DMS53 treated with DMSO at 0.1 percent for 48 hours (cell line): ENCODE data around the gene TRAF3IP1.
"Not testable (repeated sequence)": the region's sequence is repeated elsewhere in the genome, so short reads cannot be mapped to it uniquely, and the experiment has no call there.

Experiments
- DNase-seq: peaks from one replicate; lab custom pipeline; 2025; ENCODE audit not compliant: unreplicated experiment; lab: John Stamatoyannopoulos, UW

The TRAF3IP1 gene

DNA sequence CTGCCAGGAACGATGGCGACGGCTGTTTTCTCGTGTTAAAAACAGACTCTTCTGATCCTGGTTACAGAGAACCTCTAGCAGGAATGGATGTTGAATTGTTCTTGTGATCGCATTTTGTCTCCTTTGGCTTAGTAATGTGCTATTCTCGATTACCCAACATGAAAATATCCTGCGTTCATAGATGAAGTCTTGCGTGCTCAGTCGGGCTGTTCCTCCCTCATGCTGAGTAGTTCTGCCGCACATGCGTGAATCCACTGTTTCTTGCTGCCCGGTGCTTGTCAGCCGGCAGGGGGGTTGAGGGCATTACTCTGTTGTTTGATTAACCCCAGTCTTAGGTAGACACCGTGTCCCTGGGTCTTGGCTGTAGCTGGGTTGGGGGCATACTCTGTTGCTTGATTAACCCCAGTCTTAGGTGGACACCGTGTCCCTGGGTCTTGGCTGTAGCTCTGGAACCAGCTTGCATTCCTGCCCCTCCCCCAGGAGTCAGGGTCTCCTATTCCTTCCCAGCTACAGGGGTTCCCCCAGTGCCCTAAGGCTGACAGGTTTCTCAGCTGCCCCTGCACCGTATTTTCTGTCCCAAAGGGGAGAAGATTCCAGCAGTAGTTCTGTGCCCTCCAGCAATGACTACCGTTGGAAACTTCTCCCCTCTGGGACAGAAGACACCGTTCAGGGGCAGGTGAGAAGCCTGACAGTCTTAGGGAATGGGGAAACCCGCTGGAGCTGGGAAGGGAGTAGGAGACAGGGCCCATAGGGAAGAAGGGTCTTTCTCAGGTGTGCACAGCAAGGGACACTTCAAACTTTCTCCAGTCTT is 84.3 kb downstream of the TRAF3IP1 start:
- DNase-seq: peak; percentile 83

DNA sequence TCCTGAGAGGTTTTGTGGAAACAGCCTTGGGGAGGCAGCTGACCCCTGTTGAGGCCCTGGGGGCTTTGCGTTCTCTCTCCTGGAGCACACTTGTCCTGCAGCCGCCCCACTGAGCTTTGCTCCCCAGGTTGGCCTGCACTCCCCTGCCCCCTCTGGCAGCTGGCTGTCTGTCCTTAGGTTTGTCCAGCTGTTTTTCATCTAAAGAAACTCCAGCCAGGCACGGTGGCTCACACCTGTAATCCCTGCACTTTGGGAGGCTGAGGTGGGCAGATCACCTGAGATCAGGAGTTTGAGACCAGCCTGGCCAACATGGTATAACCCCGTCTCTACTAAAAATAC is 84.9 kb downstream of the TRAF3IP1 start:
- not testable (repeated sequence) for DNase-seq

DNA sequence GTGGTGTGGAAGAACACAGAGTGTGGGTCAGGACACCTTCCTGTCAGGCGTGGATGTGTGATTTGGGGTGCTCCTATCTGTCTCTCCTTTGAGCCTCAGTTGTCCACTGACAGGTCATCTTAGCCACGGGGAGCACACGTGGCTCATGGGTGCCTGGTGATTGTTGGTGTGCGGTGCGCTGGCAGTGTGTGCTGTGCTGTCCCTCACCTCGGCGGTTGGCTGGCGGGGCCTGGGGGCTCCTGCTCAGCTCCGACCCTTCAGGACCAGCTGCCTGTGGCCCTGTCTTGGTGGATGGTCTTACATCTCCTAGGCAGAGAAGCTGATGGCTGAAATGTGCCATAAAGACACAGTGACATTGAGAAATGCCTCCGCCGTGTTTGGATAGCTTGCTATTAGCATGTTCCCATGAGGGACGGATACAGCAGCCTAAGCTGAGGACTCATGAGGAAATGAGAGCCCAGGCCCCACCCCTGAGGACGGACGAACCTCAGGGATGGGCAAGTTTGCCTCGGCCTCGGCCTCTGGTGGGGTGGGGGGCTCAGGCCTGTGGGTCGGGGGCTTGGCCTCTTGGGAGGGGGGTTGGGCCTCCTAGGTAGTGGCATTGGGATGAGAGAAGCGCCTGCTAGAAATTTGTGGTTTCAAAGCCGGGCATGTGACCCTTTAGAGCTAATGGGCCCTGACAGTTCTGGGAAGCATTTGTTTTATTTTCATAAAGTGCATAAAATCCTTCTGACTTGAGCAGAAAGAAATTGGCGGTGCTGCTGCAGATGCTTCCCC is 86.1 kb downstream of the TRAF3IP1 start:
- DNase-seq: no peak

DNA sequence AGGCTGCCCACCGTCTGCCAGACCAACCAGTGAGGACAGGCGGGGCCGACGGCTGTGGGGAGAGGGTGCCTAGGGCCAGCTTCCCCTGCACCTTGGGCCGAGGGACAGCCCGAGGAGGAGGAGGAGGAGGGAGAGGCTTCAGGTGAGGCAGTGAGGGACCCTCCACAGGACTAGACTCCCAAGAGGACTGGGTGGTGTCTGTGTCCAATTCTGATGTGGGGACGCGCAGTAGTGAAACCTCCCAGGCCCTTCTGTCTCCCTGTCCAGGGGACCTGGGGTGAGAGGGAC is 86.6 kb downstream of the TRAF3IP1 start:
- no peak for DNase-seq

DNA sequence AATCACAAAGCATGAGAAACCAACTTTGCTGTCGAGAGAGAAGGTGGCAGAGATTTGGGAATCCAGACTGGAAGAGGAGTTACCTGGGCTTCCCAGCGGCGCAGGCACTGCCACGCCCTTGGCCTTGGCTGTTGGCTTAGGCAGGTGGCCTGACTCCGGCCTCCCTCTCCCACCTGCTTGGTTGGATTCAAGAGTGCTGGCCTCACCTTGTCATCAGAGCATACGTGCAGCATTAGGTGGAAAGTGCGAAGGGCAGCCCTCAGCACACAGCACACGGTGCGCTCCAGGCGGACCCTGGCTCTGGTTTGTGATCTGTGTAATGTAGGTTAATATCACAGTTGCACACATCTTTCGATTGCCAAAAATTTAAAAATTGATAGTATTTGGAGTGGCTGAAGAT is 87.2 kb downstream of the TRAF3IP1 start:
- DNase-seq: no peak

DNA sequence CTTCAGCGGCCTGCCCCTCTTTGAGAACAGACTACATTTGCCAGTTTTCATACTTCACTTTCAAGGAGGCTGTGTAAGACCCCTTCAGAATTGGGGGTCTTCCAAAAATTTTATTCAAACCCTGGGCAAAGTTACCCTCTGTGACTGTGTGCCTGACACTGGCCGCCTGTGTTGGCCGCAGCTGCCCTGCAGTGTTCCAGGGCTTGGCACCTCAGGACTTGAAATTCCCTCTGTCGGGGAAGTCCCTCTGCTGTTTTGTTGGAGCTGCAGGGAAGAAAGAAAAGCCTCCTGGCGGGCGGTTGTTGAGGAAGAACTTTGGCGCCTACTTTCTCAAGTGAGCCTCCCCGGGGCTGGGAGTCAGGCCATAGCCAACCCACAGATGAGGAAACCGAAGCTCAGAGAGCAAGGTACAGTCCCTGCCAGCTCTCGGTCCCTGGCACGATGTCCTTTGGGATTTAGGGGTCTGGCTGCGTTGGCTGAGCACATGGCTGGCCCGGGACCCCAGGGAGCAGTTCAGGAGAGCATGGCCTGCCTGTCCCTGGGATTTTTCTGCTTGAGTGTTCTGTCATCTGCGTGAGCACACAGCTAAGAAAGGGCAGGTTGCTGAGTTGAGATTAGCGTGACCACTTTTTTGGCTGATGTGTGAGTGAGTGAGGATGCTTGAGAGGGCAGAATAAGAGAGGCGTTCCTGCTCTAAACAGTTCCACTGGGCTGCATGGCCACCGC is 88.5 kb downstream of the TRAF3IP1 start:
- no peak for DNase-seq

DNA sequence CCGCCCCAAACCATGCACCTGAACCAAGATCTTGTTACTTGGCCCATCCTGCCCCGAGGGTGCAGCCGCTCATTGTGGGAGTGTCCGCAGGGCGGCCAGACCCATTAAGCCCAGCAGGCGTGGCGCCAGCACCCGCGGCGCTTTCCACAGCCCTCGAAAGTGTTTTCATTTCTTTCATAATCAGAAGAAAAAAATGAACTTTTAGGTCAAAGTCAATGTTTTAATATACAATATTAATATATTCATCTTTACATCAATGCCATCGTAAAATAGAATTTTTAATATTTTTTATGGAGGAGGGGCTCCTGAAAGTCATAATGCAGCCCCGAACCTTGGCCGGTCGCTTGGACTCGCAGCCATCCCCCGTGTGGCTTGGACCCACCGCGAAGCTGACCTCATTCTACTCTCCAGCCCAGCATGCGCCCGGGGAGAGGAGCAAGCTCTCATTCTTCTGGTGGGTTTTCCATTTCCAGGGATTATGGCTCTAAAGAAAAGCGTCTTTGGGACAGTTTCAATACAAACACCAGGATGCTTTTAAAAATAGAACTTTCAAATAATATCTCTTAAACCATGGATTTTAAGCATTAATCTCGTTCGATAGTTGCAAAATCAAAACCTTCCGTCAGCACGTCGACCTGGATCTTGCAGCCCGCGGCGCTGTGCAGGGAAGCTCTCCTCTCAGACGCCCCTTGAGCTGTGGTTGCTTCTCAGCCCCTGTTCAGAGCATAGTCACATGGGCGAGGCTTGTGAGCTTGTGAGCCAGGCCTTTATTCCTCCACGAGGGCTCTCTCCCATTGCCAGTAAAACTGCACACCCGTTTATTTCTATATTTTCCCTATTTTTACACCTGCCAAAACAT is 89.3 kb downstream of the TRAF3IP1 start:
- DNase-seq: no peak

DNA sequence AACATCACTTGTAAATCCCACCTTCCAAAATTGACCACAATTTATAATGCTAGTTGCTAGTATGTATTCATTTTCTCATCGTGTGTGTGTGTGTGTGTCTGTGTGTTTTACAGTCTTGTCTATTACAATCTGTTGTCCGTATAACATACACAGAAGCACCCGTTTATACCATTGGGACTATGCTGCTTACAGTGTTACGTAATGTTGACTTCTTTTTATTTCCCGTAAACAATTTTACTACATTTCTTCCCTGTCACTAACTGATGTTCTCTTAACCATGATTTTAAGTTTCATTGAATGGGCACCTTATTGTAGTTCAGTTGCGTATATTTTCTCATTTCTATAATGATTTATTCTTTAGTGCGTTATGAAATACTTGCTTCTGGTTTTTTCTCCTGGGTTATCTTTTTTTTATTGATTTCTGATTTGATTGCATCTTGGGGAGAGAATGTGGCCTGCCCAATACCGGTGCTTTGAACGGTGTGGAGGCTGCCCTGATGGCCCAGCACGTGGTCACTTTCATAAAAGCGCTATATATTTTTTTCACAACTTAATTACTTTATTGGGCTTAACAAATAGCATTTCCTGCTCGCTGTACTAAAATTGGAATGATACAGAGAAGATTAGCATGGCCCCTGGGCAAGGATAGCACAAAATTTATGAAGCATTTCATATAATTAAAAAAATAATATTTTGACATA is 91.9 kb downstream of the TRAF3IP1 start:
- no peak for DNase-seq

DNA sequence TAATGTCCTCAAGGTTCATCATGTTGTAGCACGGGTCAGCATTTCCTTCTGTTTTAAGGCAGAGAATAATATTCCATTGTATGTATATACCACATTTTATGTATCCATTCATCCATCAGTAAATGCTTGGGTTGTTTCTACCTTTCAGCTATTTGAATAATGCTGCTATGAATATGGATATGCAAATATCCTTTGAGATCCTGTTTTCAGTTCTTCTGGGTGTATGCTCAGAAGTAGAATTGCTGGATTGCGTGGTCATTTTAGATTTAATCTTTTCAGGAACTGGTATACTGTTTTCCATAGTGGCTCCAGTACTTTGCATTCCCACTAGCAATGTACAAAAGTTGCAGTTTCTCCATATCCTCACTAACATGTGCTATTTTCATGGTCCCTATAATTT is 93.0 kb downstream of the TRAF3IP1 start:
- no peak for DNase-seq

DNA sequence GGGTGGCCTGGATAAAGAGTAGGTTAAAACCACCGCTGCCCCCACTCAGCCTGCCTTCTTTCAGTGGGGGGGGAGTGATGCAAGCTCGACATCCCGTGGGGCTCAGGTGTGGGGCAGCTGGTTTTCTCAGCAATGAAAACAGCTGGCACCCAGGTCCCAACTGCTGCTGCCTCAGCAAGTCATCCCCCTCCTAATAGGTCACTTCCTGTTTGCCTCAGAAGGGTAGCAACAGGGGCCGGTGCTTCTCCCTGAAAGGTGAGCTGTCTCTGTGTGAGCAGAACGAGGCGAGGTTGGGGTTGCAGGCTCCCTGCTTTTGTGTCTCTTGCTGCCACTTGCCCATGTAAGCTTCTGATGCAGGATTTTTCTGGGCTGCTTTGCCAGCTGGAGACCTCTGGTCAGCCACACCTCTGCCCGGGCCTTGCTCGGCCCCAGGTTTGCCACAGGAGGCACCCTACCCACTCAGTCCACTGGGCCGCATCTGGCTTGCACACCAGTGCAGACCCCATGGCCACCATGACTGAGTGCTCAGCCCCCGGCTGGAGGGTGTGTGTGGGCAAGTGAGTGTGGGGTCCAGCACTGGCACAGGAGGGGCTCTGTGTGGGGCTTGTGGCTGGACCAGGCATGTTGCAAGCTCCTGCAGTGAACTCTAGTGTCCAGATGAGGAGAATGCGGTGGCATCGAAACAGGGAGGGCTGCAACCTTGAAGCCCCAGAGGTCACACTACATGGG is 94.9 kb downstream of the TRAF3IP1 start:
- DNase-seq: no peak

DNA sequence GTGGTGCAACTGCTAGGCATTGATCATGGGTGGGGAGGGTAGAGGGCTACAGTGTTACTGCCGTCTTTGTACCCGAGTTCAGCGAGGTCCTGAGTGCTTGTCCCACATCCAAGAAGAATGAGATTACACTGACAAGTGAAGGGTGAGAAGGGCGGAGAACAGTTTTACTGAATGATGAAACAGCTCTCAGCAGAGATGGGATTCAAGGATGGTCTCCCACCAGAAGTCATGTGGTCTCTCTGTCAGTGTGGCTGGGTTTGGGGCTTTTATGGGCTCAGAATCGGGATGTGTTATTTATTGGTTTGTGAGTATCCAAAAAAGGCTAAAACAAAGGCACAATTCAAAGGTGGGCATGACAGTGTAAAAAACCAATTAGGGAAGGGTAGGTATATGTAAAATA is 95.6 kb downstream of the TRAF3IP1 start:
- DNase-seq: no peak

DNA sequence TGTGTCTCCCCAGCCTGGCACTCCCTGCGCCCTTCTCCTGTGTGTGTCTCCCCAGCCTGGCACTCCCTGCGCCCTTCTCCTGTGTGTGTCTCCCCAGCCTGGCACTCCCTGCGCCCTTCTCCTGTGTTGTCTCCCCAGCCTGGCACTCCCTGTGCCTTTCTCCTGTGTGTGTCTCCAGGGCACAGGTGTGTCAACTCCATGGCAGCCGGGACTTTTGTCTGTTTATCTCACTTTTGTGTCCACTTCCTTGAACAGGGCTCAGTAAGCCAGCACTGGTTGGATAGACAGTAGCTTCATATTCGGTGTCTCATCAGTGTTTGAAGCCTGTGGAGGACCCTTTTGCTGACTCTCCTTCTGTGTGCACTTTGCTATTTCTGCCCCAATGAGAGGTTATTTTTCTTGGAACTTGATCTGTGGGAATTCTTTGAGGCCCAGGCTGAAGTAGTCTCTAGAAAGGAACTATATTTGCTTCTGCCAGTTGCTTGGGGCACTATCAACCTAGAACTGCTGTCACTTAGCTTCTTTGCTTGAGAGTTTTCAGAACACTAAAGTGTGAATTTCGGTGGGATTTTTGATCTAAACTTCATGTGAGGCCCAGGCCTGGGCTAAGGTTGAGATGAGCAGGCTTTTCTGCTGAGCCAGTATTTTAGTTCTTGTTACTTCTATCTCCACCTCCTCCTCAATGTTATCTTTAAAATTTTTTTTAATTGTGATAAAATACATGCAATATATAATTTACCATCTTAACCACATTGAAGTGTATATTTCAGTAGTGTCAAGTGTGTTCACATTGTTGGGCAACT is 98.1 kb downstream of the TRAF3IP1 start:
- no peak for DNase-seq

DNA sequence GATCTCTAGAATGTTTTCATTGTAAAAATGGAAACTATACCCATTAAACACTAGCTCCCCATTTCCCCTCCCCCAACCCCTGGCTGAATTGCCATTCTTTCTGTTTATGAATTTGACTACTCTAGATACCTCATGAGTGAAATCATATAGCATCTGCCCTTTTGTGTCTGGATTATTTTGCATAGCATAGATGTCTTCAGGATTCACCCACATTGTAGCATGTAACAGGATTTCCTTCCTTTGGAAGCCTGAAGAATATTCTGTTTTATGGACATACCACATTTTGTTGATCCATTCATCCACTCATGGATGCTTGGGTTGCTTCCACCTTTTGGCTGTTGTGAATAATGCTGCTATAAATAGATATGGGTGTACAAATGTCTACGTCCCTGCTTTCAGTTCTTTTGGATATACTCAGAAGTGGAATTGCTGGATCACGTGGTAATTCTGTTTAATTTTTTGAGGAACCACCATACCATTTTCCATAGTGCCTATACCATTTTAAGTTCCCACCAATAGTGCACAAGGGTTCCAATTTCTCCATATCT is 98.8 kb downstream of the TRAF3IP1 start:
- no peak for DNase-seq

DNA sequence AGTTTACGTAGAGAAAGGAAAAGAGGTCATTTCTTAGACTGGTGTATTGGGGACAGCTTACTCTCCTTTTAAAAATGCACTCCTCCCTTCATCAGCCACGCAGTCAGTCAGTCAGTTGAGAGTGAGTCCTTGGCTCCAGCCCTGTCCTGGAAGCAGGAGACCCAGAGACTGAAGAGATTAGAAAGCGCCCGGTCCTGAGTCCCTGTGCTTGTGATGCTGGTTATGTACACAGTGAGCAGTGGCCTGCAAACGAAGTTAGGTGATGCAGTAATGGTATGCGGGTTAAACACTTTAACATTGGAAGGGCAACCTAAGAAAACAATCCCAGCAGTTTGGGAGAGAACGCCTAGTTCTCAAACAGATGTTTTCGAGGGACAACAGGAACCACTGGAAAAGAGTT is 100.1 kb downstream of the TRAF3IP1 start:
- DNase-seq: no peak

DNA sequence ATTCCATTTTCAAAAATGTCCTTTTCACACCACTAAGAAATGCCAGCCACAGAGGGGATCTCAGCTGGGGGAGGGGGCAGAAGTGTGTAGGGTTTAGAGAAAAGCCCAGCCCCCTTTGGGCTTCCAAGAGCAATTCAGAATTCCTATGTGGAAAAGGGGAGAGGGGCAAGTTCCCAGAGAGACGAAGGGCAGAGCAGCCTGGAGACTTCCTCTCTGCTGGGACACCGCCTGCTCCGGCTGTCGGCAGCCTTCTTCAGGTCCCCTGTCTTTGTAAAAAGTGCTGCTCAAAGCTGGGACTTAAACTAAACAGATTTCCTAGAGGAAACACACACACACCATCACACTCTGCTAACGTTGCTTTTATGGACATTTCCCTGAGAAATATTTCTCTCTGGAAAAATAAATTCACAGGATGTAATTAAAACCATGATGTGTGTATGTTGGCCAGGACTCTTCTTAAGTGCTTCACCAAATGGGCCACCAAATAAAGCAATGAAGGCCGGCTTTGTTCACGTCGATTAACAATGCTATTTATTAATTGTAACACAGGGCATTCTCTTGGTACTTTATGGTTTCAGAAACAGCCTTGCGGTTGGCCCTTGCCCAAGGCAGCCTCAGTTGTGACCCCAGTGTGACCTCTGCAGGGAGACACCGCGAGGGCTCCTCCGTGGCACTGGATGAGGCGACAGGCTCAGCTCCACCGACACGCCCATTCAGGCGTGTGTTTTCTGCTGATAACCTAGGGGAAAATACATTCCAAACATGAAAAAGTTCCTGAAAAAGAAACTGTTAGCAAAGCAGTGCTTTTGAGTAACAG is 100.8 kb downstream of the TRAF3IP1 start:
- no peak for DNase-seq

DNA sequence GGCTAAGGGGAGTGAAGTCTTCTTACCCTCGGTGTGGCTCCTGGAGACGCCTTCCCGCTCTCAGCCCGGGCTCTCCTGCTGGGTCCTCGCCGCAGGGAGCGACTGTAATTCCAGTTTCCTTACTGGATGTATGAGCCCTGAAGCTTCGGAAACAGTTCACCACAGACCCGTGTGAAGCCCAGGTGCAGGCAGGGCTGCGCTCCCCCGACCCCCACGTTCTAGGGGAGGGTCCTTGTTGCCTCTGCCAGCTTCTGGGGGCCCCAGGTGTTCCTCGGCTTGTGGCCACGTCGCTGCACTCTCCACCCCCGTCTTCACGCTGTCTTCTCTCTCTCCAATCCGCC is 101.3 kb downstream of the TRAF3IP1 start:
- no peak for DNase-seq

DNA sequence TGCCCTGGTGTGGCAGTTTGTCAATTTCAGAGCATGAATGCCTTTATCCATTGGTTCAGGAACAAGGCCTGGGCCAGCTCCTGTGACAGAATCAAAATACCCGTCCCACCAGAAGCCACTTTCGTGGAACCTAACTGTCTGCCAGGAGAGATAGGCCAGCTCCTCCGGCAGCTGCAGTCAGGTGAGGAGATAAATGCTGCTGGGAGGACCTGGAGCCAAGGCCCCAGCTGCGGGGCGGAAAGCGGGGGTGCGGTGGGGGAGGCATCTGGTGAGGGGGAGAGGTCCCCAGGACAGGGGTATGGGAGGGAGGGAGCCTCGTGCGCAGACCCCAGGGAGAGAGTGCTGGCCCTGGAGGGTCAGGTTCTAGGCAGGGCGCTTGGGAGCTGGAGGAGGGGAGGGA is 102.0 kb downstream of the TRAF3IP1 start:
- DNase-seq: no peak

DNA sequence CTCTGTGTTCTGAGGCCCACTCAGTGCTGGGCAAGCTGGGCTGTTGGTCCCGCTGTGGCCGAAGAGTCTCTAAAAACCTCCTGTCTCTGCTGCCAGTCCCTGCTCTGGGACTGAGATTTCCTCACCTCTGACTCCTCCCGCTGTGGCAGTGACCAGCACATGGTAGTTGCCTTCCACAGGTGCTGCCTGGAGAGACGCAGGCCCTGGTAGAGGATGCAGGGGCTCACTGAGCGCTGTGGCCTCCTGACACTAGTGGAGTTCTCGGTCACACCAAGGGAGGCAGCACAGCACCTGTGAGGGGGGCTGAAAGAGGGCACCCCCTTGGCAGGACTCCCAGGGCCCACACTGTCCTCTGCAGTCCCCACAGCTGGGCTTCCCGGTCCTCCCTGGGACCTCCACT is 102.6 kb downstream of the TRAF3IP1 start:
- no peak for DNase-seq
